ENCODE data around the gene ZNF462.
A peak's percentile ranks its signal among the peaks of the same experiment; 100 is the strongest.
"Not testable (repeated sequence)": the region's sequence is repeated elsewhere in the genome, so short reads cannot be mapped to it uniquely, and the experiment has no call there.

ZNF462 gene

DNA sequence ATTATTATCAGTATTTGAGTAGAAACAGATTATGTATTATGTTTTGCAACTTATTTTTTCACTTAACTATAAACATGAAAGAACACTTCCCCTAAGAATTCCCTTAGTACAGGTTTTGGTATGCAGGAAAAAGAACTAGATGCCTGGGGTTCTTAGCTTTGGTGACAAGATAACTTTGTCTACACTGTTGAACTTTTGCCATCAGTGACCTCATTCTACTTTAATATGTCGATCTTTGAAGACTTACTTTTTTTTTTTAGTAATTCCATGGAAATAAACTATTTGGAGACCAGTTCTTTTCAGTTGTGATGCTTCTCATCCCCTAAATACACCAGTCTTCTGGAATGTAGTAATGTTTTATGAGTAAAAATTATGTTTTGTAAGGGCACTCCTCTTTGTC lies 34.3 kb downstream of the ZNF462 start:
- no peak overlapping the region for H3K9ac ChIP-seq (ENCODE audit: low read length)
- H3K36me3 ChIP-seq (ENCODE audit: control insufficient read depth, insufficient read depth, low read length) = no peaks in the 10 kb centered on the region
- H3K4me1 ChIP-seq (ENCODE audit: control insufficient read depth, insufficient read depth, low read length) = no peaks in the 10 kb centered on the region

DNA sequence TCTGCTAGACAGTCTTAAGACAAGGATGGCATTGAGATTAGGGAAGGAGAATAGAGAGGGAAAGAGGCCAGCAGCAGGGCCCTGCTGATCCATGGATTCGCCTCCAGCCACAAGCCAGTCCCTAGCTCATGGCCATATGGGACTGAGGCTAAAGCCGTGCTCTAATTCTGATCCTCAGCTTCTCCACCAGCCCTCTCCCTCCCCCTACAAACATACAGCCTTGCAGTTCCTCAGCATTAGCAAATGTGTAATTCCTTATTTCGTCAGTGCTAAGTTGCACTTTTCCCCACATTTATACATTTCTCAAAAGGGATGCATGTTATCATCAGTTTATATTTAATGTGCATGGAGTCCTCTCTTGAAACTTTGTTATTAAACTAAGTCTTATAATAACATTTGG lies 34.8 kb downstream of the ZNF462 start:
- H3K27me3 ChIP-seq (ENCODE audit: control insufficient read depth, insufficient read depth, low read length) = no peaks in the 10 kb centered on the region
- H3K9ac ChIP-seq (ENCODE audit: low read length) = no peak overlapping the region
- H3K4me1 ChIP-seq (ENCODE audit: control insufficient read depth, insufficient read depth, low read length) = no peaks in the 10 kb centered on the region
- H3K36me3 ChIP-seq (ENCODE audit: control insufficient read depth, insufficient read depth, low read length) = no peaks in the 10 kb centered on the region
- H3K4me3 ChIP-seq (ENCODE audit: low read length) = no peak overlapping the region
- H3K9me3 ChIP-seq (ENCODE audit: control insufficient read depth, low read length) = no peaks in the 10 kb centered on the region

More for the DNA sequence above, 34.3 kb downstream of the ZNF462 start:
- Histone ChIP-seq H3K27me3 (ENCODE audit: control insufficient read depth, insufficient read depth, low read length) (no peaks in the 10 kb centered on the region), H3K9me3 (ENCODE audit: control insufficient read depth, low read length) (no peaks in the 10 kb centered on the region), H3K4me3 (ENCODE audit: low read length) (no peak overlapping the region)

GRCh38 chr9:106900523-106900922 lies 37.6 kb downstream of the ZNF462 start:
- not testable (repeated sequence) for H3K27me3 ChIP-seq (ENCODE audit: control insufficient read depth, insufficient read depth, low read length); H3K36me3 ChIP-seq (ENCODE audit: control insufficient read depth, insufficient read depth, low read length); H3K9me3 ChIP-seq (ENCODE audit: control insufficient read depth, low read length); H3K4me1 ChIP-seq (ENCODE audit: control insufficient read depth, insufficient read depth, low read length); H3K9ac ChIP-seq (ENCODE audit: low read length); H3K4me3 ChIP-seq (ENCODE audit: low read length)

- Histone ChIP-seq H3K4me1 (ENCODE audit: control insufficient read depth, insufficient read depth, low read length) (no peaks in the 10 kb centered on the region), H3K4me3 (ENCODE audit: low read length) (no peak overlapping the region), H3K9me3 (ENCODE audit: control insufficient read depth, low read length) (no peaks in the 10 kb centered on the region), H3K27me3 (ENCODE audit: control insufficient read depth, insufficient read depth, low read length) (no peaks in the 10 kb centered on the region), H3K36me3 (ENCODE audit: control insufficient read depth, insufficient read depth, low read length) (no peaks in the 10 kb centered on the region), H3K9ac (ENCODE audit: low read length) (no peak overlapping the region)
These were observed 43.2 kb downstream of the ZNF462 start for GRCh38 chr9:106906129-106906528.

DNA sequence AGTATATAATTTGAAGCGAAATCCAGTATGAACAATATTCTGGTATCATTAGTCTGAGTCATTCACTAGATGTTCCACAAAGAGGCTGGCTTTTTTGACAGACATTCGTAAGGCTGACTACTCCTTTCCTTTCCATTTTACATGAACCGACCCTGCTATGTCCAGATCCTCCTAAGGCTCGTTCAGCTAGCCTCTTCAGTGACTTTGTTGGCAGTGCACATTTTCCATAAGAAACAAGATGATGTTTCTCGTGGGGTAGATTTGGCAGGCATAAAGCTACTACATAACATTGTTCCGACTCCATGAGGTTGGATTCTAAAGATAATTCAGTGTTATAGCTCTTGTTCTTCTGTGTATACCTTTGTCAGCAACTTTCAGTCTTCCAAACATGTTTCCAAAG lies 49.0 kb downstream of the ZNF462 start:
- Histone ChIP-seq H3K36me3 (ENCODE audit: control insufficient read depth, insufficient read depth, low read length) (no peaks in the 10 kb centered on the region), H3K27me3 (ENCODE audit: control insufficient read depth, insufficient read depth, low read length) (no peaks in the 10 kb centered on the region), H3K9ac (ENCODE audit: low read length) (no peak overlapping the region), H3K4me1 (ENCODE audit: control insufficient read depth, insufficient read depth, low read length) (peaks cover 9% of the 10 kb centered on the region), H3K9me3 (ENCODE audit: control insufficient read depth, low read length) (no peaks in the 10 kb centered on the region), H3K4me3 (ENCODE audit: low read length) (no peak overlapping the region)

GRCh38 chr9:106913276-106913675 lies 50.3 kb downstream of the ZNF462 start:
- Histone ChIP-seq H3K36me3 (ENCODE audit: control insufficient read depth, insufficient read depth, low read length) (no peaks in the 10 kb centered on the region), H3K27me3 (ENCODE audit: control insufficient read depth, insufficient read depth, low read length) (no peaks in the 10 kb centered on the region), H3K4me1 (ENCODE audit: control insufficient read depth, insufficient read depth, low read length) (peaks cover 14% of the 10 kb centered on the region), H3K9me3 (ENCODE audit: control insufficient read depth, low read length) (no peaks in the 10 kb centered on the region), H3K9ac (ENCODE audit: low read length) (no peak overlapping the region), H3K4me3 (ENCODE audit: low read length) (no peak overlapping the region)

DNA sequence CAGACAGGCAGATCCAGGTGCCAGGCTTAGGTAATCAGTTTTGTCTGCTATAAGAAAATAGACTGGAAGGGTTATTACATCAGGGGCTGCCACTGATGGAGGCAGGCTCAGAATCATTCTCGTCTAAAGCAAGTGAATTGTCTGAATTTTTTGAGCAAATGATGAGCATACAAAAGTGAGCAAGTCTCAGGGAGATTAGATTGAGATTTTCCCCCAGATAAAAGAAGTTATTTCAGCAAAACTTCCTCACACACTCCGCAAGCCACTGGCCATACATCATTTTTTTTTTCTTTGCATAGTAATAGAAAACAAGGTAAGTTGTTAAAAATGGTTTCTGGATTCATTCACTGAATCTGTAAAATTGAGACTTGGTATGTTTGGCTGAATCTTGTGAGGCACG lies 52.9 kb downstream of the ZNF462 start:
- Histone ChIP-seq H3K4me1 (ENCODE audit: control insufficient read depth, insufficient read depth, low read length) (peaks cover 23% of the 10 kb centered on the region), H3K9me3 (ENCODE audit: control insufficient read depth, low read length) (no peaks in the 10 kb centered on the region), H3K9ac (ENCODE audit: low read length) (no peak overlapping the region), H3K27me3 (ENCODE audit: control insufficient read depth, insufficient read depth, low read length) (no peaks in the 10 kb centered on the region), H3K36me3 (ENCODE audit: control insufficient read depth, insufficient read depth, low read length) (no peaks in the 10 kb centered on the region), H3K4me3 (ENCODE audit: low read length) (no peak overlapping the region)

GRCh38 chr9:106916466-106917235 lies 53.7 kb downstream of the ZNF462 start:
- Histone ChIP-seq H3K27me3 (ENCODE audit: control insufficient read depth, insufficient read depth, low read length) (no peaks in the 10 kb centered on the region), H3K9me3 (ENCODE audit: control insufficient read depth, low read length) (no peaks in the 10 kb centered on the region), H3K36me3 (ENCODE audit: control insufficient read depth, insufficient read depth, low read length) (no peaks in the 10 kb centered on the region), H3K4me1 (ENCODE audit: control insufficient read depth, insufficient read depth, low read length) (peaks cover 31% of the 10 kb centered on the region), H3K9ac (ENCODE audit: low read length) (no peak overlapping the region), H3K4me3 (ENCODE audit: low read length) (no peak overlapping the region)

DNA sequence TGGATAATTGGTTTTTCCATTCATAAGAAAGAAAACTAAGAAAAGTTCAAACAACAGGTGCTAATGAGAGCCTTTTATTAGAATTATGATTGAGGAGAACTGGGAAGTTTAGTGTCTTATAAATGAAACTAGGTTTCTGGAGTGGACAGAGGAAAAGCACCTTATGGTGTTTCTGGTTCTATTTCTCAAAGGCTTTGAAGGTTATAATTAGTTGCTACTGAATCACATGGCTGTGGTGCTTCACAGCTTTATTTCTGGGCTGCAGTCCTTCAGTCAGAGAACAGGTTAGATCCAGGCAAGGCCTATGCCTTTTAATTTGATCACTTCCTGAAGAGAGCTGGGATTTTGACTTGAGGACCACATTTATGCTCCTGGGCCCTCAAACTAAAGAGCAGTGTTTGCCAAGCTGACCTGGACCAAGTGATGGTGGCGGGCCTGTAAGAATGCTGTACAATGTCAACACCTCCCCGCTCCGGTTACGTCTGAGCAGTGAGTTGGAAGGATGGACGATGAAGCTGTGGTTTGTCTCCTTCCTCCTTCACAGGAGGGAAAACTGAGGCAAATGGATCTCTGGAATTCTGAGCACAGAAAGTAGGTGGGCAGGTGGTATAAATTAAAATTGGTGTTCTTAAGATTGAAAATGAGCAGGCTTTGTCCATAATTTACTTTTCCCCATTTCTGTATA lies 56.0 kb downstream of the ZNF462 start:
- Histone ChIP-seq H3K27me3 (ENCODE audit: control insufficient read depth, insufficient read depth, low read length) (no peaks in the 10 kb centered on the region), H3K9ac (ENCODE audit: low read length) (no peak overlapping the region), H3K4me3 (ENCODE audit: low read length) (no peak overlapping the region), H3K36me3 (ENCODE audit: control insufficient read depth, insufficient read depth, low read length) (no peaks in the 10 kb centered on the region), H3K4me1 (ENCODE audit: control insufficient read depth, insufficient read depth, low read length) (peaks cover 40% of the 10 kb centered on the region), H3K9me3 (ENCODE audit: control insufficient read depth, low read length) (no peaks in the 10 kb centered on the region)

DNA sequence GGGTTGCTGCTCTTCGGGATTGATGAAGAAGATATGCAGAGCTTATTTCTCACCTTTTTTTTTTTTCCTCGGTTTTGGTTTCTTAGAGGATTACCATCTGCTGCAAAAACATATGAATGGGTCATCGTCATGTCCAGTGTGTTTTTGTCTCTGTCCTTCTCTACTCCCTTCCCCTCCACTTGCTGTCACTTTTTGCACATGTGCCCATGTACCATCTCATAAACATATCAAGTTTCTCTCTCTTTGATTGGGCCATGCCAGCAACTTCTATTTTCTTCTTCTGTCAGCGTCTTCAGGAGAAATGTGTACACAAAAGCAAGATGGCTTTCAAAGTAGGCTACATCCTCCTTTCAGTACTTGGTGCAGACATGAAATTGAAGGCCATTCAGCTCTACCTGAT lies 57.1 kb downstream of the ZNF462 start:
- Histone ChIP-seq H3K36me3 (ENCODE audit: control insufficient read depth, insufficient read depth, low read length) (no peaks in the 10 kb centered on the region), H3K9me3 (ENCODE audit: control insufficient read depth, low read length) (no peaks in the 10 kb centered on the region), H3K27me3 (ENCODE audit: control insufficient read depth, insufficient read depth, low read length) (no peaks in the 10 kb centered on the region), H3K9ac (ENCODE audit: low read length) (peak overlapping the region; percentile 51), H3K4me1 (ENCODE audit: control insufficient read depth, insufficient read depth, low read length) (peaks cover 40% of the 10 kb centered on the region), H3K4me3 (ENCODE audit: low read length) (no peak overlapping the region)

DNA sequence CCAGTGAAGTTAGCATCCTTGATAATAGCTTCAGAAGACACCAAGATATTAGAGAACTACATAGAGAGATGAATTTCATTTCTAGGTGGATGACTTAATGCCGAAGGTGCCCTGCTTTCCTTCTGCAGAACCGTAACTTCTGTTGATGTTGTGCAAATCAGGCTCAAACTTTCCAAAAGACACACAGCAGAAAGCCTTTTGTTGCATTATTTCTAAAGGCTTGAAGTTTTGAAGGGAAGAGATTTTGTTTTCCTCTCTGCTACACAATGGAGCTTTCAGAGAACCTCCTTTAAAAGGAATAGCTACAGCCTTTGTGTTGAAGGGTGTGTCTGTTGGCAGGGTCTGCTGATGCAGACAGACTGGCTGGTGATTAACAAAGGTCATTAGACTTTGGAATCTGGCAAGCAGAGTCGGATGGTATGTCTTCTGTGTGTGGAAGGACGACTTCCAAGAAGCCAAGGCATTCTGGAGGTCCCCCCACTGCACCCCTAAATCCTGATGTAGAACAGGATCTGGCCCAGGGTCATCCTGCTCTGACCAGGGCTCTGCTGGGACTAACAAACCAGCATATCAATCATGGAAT lies 57.8 kb downstream of the ZNF462 start:
- H3K4me1 ChIP-seq (ENCODE audit: control insufficient read depth, insufficient read depth, low read length) = peaks cover 40% of the 10 kb centered on the region
- no peaks in the 10 kb centered on the region for H3K36me3 ChIP-seq (ENCODE audit: control insufficient read depth, insufficient read depth, low read length)
- H3K9me3 ChIP-seq (ENCODE audit: control insufficient read depth, low read length) = no peaks in the 10 kb centered on the region
- peak overlapping the region; percentile 51 for H3K9ac ChIP-seq (ENCODE audit: low read length)
- peak overlapping the region; percentile 27 for H3K4me3 ChIP-seq (ENCODE audit: low read length)
- no peaks in the 10 kb centered on the region for H3K27me3 ChIP-seq (ENCODE audit: control insufficient read depth, insufficient read depth, low read length)

DNA sequence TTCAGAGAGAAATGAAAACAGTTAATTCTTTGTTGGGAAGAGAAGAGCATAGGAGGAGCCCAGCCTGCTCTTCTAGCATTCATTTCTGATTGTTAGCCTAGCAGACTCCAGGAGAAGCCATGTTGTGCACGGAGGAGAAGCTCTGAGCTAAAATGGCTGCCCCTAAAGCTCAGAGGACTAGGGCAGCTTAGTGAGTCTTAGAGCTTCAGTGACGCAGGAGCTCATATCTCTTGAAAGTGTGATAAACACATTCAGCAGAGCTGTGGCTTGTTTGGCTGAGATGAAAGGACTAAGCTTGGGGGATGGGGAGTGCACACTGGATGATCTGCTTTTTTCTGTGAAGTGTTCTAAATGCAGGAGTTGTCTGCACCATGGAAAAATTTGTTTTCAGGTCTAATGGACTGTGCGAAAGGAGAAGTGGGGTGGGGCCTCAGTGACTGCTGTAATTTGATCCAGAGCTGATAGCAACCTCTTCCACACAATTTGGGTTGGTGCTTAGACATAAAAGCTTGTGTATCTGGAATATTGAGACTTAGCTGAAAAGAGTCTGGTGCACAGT lies 58.5 kb downstream of the ZNF462 start:
- Histone ChIP-seq H3K27me3 (ENCODE audit: control insufficient read depth, insufficient read depth, low read length) (no peaks in the 10 kb centered on the region), H3K4me3 (ENCODE audit: low read length) (peak overlapping the region; percentile 27), H3K9me3 (ENCODE audit: control insufficient read depth, low read length) (no peaks in the 10 kb centered on the region), H3K36me3 (ENCODE audit: control insufficient read depth, insufficient read depth, low read length) (no peaks in the 10 kb centered on the region), H3K9ac (ENCODE audit: low read length) (peak overlapping the region; percentile 51), H3K4me1 (ENCODE audit: control insufficient read depth, insufficient read depth, low read length) (peaks cover 36% of the 10 kb centered on the region)
